Measurements from ENCODE around the gene FANCD2. TPM values are rescaled to one million over a fixed set of nuclear protein-coding genes. Genes with fewer than 3 reads are reported as not detected.
"Not testable (repeated sequence)": the region's sequence is repeated elsewhere in the genome, so short reads cannot be mapped to it uniquely, and the experiment has no call there.

Gene FANCD2
- total RNA-seq, 1 donor from 2014 or later = 7.0 TPM

GRCh38 chr3:10121064-10121463 lies 94.8 kb downstream of the FANCD2 start:
- H3K36me3 Mint-ChIP-seq (ENCODE audit: unreplicated experiment) = no peaks in the 10 kb centered on the region
- no peak for TF ChIP-seq CTCF (IDR thresholded peaks at IDR 0.05; ENCODE audit: partially characterized antibody, unreplicated experiment)
- no peak overlapping the region for H3K4me3 Mint-ChIP-seq (ENCODE audit: unreplicated experiment)
- H3K4me1 Mint-ChIP-seq (ENCODE audit: low read depth, unreplicated experiment) = peaks cover 5% of the 10 kb centered on the region
- no peak for DNase-seq
- H3K27me3 Mint-ChIP-seq (ENCODE audit: unreplicated experiment) = peaks cover 2% of the 10 kb centered on the region
- no peak overlapping the region for H3K27ac Mint-ChIP-seq (ENCODE audit: unreplicated experiment)
- H3K9me3 Mint-ChIP-seq (ENCODE audit: unreplicated experiment) = peaks cover 4% of the 10 kb centered on the region

GRCh38 chr3:10122724-10123123 lies 96.5 kb downstream of the FANCD2 start:
- Mint-ChIP-seq H3K4me1 (ENCODE audit: low read depth, unreplicated experiment) (no peaks in the 10 kb centered on the region), H3K36me3 (ENCODE audit: unreplicated experiment) (peaks cover 8% of the 10 kb centered on the region), H3K9me3 (ENCODE audit: unreplicated experiment) (peaks cover 4% of the 10 kb centered on the region), H3K4me3 (ENCODE audit: unreplicated experiment) (no peak overlapping the region), H3K27ac (ENCODE audit: unreplicated experiment) (no peak overlapping the region), H3K27me3 (ENCODE audit: unreplicated experiment) (no peaks in the 10 kb centered on the region)
- DNase-seq = no peak
- no peak for TF ChIP-seq CTCF (IDR thresholded peaks at IDR 0.05; ENCODE audit: partially characterized antibody, unreplicated experiment)

- not testable (repeated sequence) for H3K27me3 Mint-ChIP-seq (ENCODE audit: unreplicated experiment); H3K9me3 Mint-ChIP-seq (ENCODE audit: unreplicated experiment); H3K4me3 Mint-ChIP-seq (ENCODE audit: unreplicated experiment); H3K4me1 Mint-ChIP-seq (ENCODE audit: low read depth, unreplicated experiment); DNase-seq; H3K36me3 Mint-ChIP-seq (ENCODE audit: unreplicated experiment); H3K27ac Mint-ChIP-seq (ENCODE audit: unreplicated experiment)
Observed at GRCh38 chr3:10135872-10136271, 109.6 kb downstream of the FANCD2 start.

- Mint-ChIP-seq H3K27me3 (ENCODE audit: unreplicated experiment) (peaks cover 5% of the 10 kb centered on the region), H3K4me1 (ENCODE audit: low read depth, unreplicated experiment) (no peaks in the 10 kb centered on the region), H3K9me3 (ENCODE audit: unreplicated experiment) (peaks cover 4% of the 10 kb centered on the region), H3K4me3 (ENCODE audit: unreplicated experiment) (no peak overlapping the region), H3K27ac (ENCODE audit: unreplicated experiment) (no peak overlapping the region), H3K36me3 (ENCODE audit: unreplicated experiment) (no peaks in the 10 kb centered on the region)
- no peak for TF ChIP-seq CTCF (IDR thresholded peaks at IDR 0.05; ENCODE audit: partially characterized antibody, unreplicated experiment)
- DNase-seq = no peak
Observed at GRCh38 chr3:10136426-10137005, 110.3 kb downstream of the FANCD2 start.

- no peak for TF ChIP-seq CTCF (IDR thresholded peaks at IDR 0.05; ENCODE audit: partially characterized antibody, unreplicated experiment)
- DNase-seq = no peak
- peaks cover 4% of the 10 kb centered on the region for H3K9me3 Mint-ChIP-seq (ENCODE audit: unreplicated experiment)
- no peaks in the 10 kb centered on the region for H3K4me1 Mint-ChIP-seq (ENCODE audit: low read depth, unreplicated experiment)
- peaks cover 5% of the 10 kb centered on the region for H3K27me3 Mint-ChIP-seq (ENCODE audit: unreplicated experiment)
- no peak overlapping the region for H3K27ac Mint-ChIP-seq (ENCODE audit: unreplicated experiment)
- no peaks in the 10 kb centered on the region for H3K36me3 Mint-ChIP-seq (ENCODE audit: unreplicated experiment)
- no peak overlapping the region for H3K4me3 Mint-ChIP-seq (ENCODE audit: unreplicated experiment)
Observed at GRCh38 chr3:10137178-10137577, 110.9 kb downstream of the FANCD2 start.

Data from glutamatergic neuron (in vitro differentiated cells).